Smooth muscle cell of the brain vasculature (primary cell): ENCODE results near the gene VEGFA.

Source experiments
- DNase-seq: peaks from one replicate; pipeline ENCODE4 v3.0.0-alpha.2; 2012; ENCODE audit warnings: low read depth, low spot score

Gene VEGFA

DNA sequence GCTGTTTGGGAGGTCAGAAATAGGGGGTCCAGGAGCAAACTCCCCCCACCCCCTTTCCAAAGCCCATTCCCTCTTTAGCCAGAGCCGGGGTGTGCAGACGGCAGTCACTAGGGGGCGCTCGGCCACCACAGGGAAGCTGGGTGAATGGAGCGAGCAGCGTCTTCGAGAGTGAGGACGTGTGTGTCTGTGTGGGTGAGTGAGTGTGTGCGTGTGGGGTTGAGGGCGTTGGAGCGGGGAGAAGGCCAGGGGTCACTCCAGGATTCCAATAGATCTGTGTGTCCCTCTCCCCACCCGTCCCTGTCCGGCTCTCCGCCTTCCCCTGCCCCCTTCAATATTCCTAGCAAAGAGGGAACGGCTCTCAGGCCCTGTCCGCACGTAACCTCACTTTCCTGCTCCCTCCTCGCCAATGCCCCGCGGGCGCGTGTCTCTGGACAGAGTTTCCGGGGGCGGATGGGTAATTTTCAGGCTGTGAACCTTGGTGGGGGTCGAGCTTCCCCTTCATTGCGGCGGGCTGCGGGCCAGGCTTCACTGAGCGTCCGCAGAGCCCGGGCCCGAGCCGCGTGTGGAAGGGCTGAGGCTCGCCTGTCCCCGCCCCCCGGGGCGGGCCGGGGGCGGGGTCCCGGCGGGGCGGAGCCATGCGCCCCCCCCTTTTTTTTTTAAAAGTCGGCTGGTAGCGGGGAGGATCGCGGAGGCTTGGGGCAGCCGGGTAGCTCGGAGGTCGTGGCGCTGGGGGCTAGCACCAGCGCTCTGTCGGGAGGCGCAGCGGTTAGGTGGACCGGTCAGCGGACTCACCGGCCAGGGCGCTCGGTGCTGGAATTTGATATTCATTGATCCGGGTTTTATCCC, at the start of gene VEGFA:
VEGFA (plus strand) TSS at position 686 of the 846 bp plus-strand sequence.
- no peak for DNase-seq

DNA sequence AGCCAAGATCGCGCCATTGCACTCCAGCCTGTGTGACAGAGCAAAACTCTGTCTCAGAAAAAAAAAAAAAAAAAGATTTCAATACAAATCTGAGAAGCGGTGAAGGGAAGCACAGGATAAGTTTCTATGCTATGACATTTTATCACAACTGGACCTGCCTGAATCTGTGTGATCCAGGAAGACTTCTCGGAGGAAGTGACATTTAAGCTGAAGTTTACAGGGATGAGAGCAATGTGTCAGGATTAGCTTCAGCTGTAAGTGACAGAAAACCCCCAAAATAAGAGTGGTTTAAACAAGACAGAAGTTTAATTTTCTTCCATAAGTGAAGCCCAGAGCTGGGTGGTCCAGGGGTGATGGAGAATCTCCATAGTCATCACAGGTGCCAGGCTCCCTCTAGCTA, 49.0 kb upstream of the VEGFA start:
- DNase-seq: no peak

DNA sequence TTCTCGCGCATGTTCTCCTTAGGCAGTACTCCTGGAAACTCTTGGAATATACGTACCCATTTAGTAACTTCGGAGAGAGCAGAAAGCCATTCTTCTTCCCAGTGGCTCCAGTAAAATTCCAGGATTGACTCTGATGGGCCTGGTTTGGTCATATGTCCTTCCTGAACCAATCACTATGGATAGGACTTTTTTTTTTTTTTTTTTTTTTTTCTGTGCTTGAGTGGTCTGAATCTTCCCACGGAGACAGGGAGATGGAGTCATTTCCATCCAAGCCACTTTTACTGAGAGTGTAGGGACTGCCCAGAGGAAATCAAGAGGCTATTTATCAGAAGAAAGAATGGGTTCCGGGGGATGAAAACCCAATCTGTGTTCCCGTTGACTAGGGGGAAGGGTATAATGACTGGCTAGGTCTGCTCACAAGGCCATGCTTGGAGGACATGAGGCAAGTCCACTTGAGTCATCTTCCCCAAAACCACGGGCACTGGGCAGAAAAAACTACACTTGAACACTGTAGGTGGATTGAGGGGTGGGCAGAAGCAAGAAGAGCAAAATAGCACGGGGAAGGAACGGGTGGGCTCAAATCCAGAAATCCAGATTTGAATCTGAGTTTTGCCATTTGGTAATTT, 47.0 kb upstream of the VEGFA start:
- no peak for DNase-seq

DNA sequence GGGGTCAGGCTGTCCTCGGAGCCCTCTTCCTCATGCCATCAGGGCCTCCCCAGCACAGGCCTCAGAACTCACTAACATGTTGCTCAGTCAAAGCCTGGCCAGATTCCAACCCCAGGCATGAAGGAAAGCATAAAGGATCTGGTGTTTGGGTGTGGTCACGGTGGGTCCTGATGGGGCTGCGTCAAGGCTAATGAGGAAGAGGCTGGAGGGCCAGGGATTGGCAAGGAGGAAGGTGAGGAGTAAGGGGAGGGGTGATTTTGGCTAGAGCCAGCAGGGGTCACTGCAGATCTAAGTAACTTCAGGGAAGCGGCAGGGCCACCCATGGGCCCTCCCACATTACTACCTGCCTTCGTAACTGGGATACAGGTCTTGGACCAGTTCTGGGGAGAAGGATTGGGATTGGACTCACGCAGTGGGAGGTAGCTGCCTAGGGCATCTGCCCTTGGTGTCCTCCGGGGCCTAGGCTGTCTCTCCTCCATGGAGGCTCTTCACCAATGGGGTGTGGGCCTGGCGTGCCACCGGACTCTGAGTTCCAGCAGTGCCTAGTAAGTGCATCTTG, 46.2 kb upstream of the VEGFA start:
- DNase-seq: no peak

DNA sequence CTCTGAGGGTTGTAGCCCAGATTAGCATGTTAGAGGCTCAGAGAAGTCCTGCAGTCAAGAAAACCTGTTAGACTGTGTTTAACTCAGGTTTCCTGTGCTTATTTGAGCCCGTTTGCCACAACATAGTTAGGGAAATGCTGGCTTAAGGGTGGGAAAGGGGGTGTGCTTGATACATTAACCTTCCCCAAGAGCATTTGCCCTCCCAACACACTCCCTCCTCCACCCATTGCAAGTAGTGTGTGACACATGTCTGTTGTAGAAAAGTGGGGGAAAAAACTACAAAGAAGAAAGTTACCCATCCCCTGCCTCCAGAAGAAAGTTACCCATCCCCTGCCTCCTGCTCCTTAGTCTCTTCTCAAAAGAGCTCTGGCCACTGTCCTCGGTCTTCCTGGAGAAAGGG, 45.7 kb upstream of the VEGFA start:
- no peak for DNase-seq

DNA sequence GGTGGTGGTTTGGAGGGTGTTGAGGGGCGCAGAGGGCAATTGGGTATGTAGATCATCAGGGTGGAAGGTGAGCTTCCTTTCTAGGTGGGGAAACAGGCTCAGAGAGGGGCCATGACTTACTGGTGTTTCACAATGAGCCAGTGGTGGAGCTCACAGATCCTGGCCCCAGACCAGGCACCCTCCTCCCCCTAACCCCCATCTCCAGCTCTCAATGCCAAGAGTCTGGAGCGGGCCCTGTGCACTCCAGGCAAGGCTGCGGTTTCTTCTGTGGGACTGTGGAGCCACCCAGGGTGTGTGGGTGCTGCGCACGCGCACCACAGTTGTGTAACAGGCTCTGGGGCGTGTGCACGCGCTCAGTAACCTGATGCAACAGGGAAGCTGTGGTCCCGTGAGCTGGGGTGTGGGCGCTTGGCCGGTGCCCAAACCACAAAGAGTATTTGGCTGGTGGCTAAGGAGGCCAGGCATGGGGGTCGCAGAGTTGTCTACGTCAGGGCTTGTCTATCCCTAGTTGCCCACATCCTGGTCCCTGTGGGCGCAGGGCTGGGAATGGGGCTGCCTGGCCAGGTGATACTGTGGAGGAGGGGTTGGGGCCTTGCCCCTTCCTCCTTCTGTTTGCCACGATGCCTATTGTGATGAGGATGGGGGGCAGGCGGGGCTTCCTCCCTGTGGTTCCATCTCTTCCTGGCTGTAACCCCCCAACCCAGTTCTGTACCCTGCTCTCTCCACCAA, 44.9 kb upstream of the VEGFA start:
- DNase-seq: no peak

DNA sequence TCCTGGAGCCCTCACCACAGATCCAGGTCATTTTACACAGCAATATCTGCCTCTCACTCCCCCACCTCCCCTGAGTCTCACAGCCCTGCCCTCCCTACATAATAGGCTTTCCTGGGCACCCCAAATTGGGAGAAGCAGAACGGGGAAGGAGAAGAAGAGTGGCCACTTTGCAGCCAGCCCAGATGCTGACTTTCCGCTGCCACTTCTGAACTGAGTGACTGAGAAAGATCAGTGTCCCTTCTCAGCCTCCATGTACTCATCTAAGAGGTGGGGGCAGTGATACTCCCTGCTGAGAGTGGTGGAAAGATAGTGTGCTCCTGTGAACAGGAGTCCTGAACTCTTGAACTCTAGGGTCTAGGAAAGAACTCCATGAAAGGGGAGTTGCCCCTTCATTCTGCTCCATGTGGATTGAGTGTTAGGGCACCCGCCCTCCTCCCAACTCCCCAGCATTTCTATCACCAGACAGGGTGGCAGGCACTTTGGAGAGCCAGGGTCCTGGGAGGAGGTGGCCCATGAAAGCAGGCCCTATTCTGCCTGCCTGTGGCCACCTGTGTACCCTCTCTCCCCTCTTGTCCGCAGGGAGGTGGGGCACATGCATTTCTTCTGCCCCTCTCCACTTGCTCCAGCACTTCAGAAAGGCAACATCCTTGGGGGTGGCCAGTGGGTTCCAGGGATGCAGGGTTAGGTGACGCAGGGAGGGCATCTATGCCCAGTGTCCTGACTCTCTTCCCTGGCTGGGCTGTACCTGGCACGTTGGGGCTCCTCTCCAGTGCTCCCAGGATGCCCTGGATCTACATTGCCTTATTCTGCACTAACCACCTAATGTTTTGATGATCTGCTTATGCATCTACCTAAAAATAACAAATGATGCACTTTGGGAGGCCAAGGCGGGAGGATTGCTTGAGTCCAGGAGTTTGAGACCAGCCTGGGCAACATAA, 44.1 kb upstream of the VEGFA start:
- no peak for DNase-seq

DNA sequence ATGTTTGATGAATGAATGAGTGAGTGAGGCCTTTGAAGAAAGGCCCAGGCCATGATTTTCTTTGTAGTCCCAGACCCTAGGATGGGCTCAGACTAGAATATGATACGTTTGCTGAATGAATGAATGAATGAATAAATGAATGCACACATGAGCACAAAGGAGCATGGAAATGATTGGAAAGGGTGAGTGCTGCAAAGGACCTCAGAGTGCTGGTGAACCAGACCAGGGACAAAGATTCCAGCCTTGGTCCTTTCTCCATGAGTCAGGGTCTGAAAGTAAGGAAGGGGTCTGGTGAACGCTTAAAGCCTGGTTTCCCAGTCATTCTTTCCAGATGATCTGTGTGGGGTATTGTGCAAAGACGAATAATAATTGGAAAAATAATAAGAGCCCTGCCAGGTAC, 42.4 kb upstream of the VEGFA start:
- DNase-seq: no peak

DNA sequence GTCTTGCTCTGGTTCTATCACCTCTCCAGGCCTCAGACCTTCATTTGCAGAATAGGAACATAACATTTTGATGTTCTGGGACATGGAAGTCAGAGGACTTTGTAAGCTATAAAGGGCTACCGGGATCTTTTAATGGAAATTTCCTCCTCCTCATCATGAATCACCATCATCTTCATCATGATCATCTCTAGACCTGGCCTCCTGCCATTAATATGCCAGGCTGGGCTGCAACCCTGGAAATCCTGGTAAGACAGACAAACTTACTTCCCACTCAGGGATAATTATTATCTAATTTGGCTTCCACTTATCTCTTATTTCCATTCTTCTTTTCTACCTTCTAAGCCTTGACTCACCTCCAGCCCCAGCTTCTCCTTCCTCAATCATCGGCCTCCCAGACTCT, 41.4 kb upstream of the VEGFA start:
- no peak for DNase-seq

DNA sequence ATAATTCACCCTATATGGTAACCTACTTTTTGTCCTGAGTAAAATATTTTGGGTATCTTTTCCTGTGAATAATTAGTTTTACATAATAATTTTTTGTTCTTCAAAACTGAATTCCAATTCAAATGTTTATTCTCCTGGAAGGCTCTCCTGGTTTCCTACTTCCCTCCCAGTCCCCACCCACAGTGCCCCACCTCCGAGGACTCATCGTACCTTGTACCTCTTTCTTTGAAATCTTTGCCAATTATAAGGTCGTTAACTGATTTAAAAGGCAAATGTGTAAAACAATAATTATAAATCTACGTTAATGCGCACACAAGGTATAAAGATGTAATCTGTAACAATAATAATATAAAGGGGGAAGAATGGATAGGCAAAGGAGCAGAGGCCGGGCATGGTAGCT, 40.5 kb upstream of the VEGFA start:
- DNase-seq: no peak

DNA sequence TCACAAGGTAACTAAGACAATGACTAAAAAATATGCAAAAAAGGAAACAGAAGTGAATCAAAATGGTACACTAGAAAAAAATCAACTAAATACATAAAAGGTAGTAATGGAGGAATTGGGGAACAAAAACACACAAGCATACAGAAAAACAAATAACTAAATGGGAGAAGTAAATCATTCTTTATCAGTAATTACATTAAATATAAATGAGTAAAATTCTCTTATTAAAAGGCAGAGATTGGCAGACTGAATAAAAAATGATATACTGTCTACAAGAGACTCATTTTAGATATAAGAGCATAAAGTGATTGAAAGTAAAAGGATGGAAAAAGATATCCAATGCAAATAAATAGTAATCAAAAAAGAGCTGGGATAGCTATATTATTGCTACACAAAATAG, 39.4 kb upstream of the VEGFA start:
- DNase-seq: no peak

DNA sequence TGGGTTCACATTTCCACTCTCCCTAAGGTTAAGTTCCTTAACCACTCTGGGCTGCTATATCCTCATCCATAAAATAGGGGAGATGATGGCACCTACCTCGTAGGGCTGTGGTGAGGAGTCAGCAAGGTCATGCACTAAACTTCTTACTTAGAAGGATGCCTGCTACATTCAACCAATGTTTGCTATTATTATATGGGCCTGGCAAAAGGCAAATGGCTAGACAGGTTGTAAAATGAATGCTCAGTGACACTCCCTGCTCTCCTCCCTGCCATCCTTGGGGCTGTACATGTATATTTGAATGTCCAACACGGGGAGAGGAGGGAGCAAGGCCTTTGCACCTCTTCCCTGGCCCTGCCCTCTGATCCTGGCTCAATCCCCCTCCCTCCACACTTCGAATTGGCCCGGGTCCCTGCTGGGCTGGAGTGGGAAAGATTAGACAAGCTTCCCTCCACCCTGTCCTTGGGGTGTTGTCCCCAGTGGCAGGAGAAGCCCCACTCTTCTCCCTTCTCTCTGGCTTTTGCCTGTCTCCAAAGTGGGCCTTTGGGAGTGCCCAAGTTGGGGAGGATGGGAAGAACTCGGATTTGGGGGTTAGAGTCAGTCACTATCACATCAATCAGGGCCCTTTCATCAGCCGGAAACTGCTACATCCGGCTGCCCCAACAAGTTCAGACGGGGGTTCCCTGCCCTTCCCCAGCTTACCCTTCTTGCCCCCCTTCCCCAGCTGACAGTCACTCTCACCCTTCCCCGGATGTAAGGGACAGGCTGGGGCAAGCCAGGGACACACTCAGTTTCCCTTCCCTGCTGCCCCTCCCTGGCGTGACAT, 36.3 kb upstream of the VEGFA start:
- DNase-seq: no peak

DNA sequence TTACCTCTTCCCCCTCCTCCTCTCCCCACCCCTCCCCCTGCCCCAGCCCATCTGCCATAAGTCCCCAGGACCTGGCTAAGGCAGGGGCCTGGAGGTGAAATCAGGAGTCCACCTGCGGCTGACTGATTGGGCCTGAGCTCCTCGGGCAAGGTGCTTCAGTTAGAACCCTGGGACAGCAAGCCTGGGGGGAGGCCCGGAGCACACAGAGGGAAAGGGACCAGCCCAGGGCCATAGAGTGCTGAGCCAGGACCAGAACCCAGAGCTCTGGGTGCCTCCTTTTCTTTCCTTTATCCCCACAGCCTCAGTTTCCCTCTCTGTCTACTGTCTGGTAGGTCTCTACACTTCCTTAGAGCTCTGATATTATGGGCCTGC, 35.7 kb upstream of the VEGFA start:
- no peak for DNase-seq

DNA sequence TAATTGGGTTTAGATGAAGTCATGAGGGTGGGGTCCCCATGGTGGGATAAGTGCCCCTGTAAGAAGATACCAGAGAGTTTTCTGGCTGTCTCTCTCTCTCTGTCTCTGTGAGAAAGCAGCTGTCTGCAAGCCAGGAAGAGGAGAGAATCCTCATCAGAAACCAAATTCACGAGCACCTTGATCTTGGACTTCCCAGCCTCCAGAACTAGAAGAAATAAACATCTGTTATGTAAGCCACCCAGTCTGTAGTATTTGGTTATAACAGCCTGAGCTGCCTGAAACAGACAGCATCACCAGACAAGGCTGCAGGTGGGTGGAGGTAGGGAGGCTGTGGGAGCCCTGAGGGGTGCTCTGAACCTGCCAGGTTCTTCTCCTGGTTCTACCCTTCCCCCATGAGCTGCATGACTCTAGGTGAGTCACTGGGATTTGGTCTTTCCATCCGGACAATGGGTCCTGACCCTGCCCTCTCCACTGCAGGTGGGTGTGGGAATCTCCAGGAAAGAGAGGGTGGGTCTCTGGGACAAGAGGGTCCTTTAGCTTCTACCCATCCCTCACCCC, 34.3 kb upstream of the VEGFA start:
- no peak for DNase-seq

DNA sequence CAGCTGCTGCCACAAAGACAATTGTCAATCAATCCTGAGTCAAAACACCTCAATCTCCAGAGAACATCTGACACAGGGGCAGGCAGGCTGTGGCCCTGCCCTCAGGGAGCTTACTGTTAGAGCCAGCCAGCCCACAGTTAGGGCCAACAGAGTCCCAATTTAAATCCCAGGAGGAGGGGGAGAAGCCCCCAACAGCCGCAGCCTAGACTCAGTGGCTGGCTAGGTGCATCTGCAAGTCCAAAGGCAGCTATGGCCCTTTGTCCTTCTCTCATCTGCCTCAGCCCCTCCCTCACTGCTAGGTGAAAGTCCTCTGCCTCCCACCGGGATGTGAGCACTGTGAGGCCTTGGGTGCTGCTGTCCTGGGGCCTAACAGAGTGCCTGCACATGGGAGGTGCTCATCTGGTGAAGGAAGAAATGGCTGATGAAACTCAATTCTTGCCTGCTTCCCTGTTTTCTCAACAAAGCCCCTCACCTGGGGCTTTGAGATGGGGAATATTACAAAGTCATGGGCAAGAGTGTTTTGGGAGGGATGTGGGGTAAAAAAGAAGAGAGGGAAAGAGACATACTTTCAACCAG, 33.7 kb upstream of the VEGFA start:
- no peak for DNase-seq

DNA sequence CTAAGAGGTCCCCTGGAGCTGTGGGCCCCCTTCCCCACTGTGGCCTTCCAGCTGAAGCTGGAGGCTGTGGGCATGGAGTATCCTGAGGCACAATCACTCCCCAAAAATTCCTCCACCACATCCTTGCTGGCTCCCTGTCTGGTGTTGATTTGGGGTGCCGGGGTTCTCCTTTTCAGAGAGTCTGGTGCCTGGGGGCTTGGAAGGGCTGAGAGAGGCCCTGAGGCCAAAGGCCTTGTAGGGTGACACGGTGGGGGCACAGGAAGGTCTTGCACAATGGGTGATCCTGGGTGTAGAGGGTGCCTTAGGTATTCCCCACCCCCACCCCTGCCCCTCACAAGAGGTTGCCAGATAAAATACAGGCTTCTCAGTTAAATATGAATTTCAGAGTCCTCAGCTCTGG, 33.2 kb upstream of the VEGFA start:
- no peak for DNase-seq

DNA sequence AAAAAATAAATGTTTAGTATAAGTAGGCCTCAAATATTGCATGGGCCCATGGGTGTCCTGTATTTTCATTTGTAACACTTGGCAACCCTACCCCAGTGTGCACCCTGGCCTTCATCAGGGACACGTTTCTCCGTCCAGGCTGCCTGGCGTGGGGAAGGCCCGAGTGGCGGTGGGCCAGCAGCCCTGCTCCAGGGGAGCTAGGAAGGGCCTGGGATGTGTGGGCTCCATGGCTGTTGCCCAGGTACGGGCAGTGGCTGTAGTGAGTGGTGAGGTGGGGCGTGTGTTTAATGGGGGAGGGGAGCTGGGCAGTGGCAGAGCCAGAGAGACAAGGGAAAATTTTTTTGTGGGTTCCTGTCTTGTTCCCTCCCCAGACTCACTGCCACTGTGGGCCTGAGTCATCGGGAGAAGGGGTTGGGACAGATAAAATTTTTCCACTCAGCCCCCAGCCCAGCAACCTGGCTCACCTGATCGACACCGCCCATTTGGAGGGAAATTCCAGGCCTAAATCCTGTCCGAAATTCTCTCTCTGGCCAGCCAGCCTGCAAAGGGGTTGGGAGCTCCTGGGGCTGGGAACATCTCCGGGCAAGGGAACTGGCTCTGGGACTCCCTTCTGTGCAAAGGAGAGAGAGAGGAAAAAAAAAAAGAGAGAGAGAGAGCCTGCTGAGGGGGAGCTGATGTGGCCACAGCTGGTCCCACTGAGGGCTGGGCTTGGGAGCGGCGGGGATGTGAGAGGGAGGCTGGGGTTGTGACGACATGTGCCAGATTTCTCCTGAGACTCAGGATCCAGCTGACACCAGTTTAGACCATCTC, 32.5 kb upstream of the VEGFA start:
- DNase-seq: no peak

DNA sequence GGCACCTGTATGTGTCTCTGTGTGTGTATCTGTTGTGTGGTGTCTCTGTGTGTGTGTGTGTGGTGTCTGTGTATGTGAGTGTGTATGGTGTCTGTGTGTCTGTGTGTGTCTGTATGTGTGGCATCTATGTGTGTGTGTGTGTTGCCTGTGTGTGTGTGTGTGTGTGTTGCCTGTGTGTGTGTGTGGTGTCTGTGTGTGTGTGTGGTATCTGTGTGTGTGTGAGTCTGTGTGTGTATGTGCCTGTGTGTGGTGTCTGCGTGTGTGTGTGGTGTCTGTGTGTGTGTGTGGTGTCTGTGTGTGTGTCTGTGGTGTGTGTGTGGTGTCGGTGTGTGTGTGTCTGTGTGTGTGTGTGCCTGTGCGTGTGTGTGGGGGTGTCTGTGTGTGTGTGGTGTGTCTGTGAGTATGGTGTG, 31.7 kb upstream of the VEGFA start:
- DNase-seq: no peak
